ENCODE data around the gene BBOX1.

BBOX1 gene

GRCh38 chr11:27094120-27094519 lies 53.5 kb downstream of the BBOX1 start:
- Histone ChIP-seq H3K27me3 (ENCODE audit: insufficient read depth, low read length) (no peaks in the 10 kb centered on the region), H4K20me1 (ENCODE audit: insufficient read depth, low read length) (no peaks in the 10 kb centered on the region), H2AFZ (ENCODE audit: low read length) (no peak overlapping the region), H3K9ac (ENCODE audit: low read length) (no peak overlapping the region), H3K9me3 (ENCODE audit: low read length) (peaks cover 3% of the 10 kb centered on the region; the same call in 1 of the 2 replicates), H3F3A (ENCODE audit: insufficient read depth, low read length) (no peaks in the 10 kb centered on the region), H3K9me2 (ENCODE audit: low read depth, low read length) (no peaks in the 10 kb centered on the region), H3K4me3 (ENCODE audit: low read depth, low read length, poor library complexity, severe bottlenecking) (no peak overlapping the region), H3K27ac (ENCODE audit: low read depth, low read length, poor library complexity, severe bottlenecking) (no peak overlapping the region), H3K4me2 (ENCODE audit: low read length) (no peak overlapping the region), H3K4me1 (ENCODE audit: insufficient read depth, low read length, severe bottlenecking) (no peaks in the 10 kb centered on the region), H3K79me2 (ENCODE audit: insufficient read depth, low read length) (no peaks in the 10 kb centered on the region), H3K36me3 (ENCODE audit: insufficient read depth, low read length) (peaks cover 89% of the 10 kb centered on the region)
- TF ChIP-seq CTCF (IDR thresholded peaks at IDR 0.05; ENCODE audit: low read length) (no peak), EZH2 (IDR thresholded peaks at IDR 0.05; ENCODE audit: borderline replicate concordance, low read length) (no peak)

- no peaks in the 10 kb centered on the region for H4K20me1 ChIP-seq (ENCODE audit: insufficient read depth, low read length)
Observed at GRCh38 chr11:27095059-27095458, 54.4 kb downstream of the BBOX1 start.

GRCh38 chr11:27095887-27096286 lies 55.3 kb downstream of the BBOX1 start:
- Histone ChIP-seq H3K27me3 (ENCODE audit: insufficient read depth, low read length) (no peaks in the 10 kb centered on the region), H3K79me2 (ENCODE audit: insufficient read depth, low read length) (no peaks in the 10 kb centered on the region), H3K4me3 (ENCODE audit: low read depth, low read length, poor library complexity, severe bottlenecking) (no peak overlapping the region), H3K9me3 (ENCODE audit: low read length) (no peaks in the 10 kb centered on the region; the same call in 1 of the 2 replicates), H3K36me3 (ENCODE audit: insufficient read depth, low read length) (peaks cover 83% of the 10 kb centered on the region), H2AFZ (ENCODE audit: low read length) (no peak overlapping the region), H3K4me2 (ENCODE audit: low read length) (no peak overlapping the region), H3F3A (ENCODE audit: insufficient read depth, low read length) (no peaks in the 10 kb centered on the region), H3K9me2 (ENCODE audit: low read depth, low read length) (no peaks in the 10 kb centered on the region), H4K20me1 (ENCODE audit: insufficient read depth, low read length) (no peaks in the 10 kb centered on the region), H3K4me1 (ENCODE audit: insufficient read depth, low read length, severe bottlenecking) (no peaks in the 10 kb centered on the region), H3K9ac (ENCODE audit: low read length) (no peak overlapping the region), H3K27ac (ENCODE audit: low read depth, low read length, poor library complexity, severe bottlenecking) (no peak overlapping the region)
- no peak for TF ChIP-seq CTCF (IDR thresholded peaks at IDR 0.05; ENCODE audit: low read length)
- TF ChIP-seq EZH2 (IDR thresholded peaks at IDR 0.05; ENCODE audit: borderline replicate concordance, low read length) = no peak

More at GRCh38 chr11:27095059-27095458, 54.4 kb downstream of the BBOX1 start:
- Histone ChIP-seq H2AFZ (ENCODE audit: low read length) (no peak overlapping the region), H3K9ac (ENCODE audit: low read length) (no peak overlapping the region), H3K4me1 (ENCODE audit: insufficient read depth, low read length, severe bottlenecking) (no peaks in the 10 kb centered on the region), H3F3A (ENCODE audit: insufficient read depth, low read length) (no peaks in the 10 kb centered on the region), H3K4me3 (ENCODE audit: low read depth, low read length, poor library complexity, severe bottlenecking) (no peak overlapping the region), H3K9me2 (ENCODE audit: low read depth, low read length) (no peaks in the 10 kb centered on the region), H3K79me2 (ENCODE audit: insufficient read depth, low read length) (no peaks in the 10 kb centered on the region), H3K4me2 (ENCODE audit: low read length) (no peak overlapping the region), H3K36me3 (ENCODE audit: insufficient read depth, low read length) (peaks cover 86% of the 10 kb centered on the region), H3K27ac (ENCODE audit: low read depth, low read length, poor library complexity, severe bottlenecking) (no peak overlapping the region), H3K27me3 (ENCODE audit: insufficient read depth, low read length) (no peaks in the 10 kb centered on the region), H3K9me3 (ENCODE audit: low read length) (no peaks in the 10 kb centered on the region; the same call in 1 of the 2 replicates)
- TF ChIP-seq CTCF (IDR thresholded peaks at IDR 0.05; ENCODE audit: low read length) (no peak), EZH2 (IDR thresholded peaks at IDR 0.05; ENCODE audit: borderline replicate concordance, low read length) (no peak)

Measured in OCI-LY1 (cell line).